Measurements from ENCODE around the gene HOXB9. TPM values are rescaled to one million over a fixed set of nuclear protein-coding genes. Genes with fewer than 3 reads are reported as not detected.

Gene HOXB9
- total RNA-seq, 4 donors from 2014 or later = 0.43 to 1.0 TPM; not detected in 2

DNA sequence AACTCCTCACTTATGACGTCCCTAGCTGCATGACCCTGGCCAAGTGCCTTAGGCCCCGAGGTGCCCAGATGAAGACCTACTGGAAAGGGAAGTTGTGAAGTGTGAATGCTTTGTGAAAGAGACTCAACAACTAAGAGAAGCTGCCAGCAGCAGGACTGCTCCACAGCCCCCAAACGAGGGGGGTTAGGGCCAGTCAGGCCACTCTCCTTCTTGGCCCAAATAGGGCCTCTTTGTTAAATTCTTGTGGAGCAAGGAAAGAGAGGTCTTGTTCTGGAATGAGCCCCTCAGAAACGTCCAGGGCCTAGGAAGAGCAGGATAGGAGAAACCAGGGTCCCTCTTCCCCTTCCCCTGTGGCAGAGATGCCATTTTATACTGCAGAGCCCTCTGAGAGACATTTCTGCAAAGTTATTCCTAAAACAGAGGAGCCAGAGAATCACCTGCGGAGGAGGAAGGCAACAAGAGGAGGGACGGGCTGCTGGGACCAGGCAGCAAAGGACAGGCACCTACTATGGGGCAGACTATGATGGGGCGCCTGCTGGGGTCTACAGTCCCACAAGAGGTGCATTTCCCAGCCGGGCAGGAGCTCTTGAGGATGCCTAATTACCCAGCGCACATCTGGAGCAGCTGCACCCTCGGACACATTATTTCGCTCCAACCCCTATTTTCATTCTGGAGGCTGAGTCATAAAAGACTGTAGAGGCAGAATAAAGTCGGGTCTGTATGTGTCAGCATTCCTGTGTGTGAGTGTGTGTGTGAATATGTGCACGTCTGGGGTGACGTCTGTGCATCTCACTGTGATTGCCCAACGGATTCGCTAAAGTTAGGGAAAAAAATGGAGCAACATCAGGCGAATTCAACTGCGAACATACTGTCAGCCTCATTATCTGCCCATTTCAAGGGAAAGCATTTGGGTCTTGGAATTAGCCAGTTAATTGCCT is 11.4 kb upstream of the HOXB9 start:
- Histone ChIP-seq H3K4me3 (no peak overlapping the region), H3K4me1 (no peaks in the 10 kb centered on the region), H3K27me3 (peaks cover 18 to 70% of the 10 kb centered on the region in 2 donors), H3K36me3 (no peaks in the 10 kb centered on the region), H3K9me3 (no peaks in the 10 kb centered on the region), H3K27ac (no peak overlapping the region)
- no peak for DNase-seq
- TF ChIP-seq POLR2A (IDR thresholded peaks at IDR 0.05) = no peak
- intact Hi-C loops (cut with DNase I; ENCODE audit: low total_unique reads) = no loop called here

DNA sequence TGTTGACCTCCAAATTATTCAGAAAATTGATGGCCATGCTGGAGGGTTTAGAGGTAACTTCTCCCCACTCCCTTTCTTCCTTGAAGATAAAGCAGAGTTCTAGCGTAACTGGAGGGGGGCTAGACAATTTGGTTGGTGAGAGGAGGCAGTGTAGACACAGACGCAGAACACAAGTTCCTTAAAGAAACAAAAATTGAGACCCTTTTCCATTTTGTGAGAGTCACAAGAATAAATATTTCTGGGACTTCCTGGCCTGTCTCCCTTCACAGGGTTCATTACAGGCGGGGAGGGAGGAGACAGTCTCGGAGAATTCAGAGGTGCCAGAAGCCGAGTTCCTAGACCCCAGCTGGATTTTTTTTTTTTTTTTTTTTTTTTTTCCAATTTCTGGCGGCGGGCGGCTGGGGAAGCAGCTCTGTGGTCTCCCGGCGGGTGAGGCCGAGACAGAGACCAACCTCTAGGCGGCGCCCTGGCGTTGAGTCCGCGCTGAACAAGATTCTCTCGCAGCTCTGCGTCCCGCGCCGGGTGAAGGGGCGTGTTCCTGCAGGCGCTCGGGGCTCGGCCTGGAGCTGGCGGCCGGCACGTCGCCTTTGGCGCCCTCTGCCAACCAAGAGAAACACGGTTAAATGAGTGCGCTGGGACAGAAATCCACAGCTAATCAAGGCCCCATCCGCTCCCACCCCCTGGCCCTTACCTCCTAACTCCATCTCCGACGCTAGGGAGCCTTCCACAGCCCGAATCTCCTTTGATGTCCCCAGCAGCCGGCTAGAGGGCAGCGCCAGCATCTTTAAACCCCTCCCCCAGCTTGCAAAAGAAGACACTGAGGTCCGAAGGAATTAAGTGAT is 10.2 kb upstream of the HOXB9 start:
- no peak overlapping the region for H3K27ac ChIP-seq
- no peaks in the 10 kb centered on the region for H3K4me1 ChIP-seq
- H3K9me3 ChIP-seq = no peaks in the 10 kb centered on the region
- no peaks in the 10 kb centered on the region for H3K36me3 ChIP-seq
- H3K4me3 ChIP-seq = no peak overlapping the region
- peak; percentile 44 to 46 for DNase-seq
- intact Hi-C loops (cut with DNase I; ENCODE audit: low total_unique reads) = no loop called here
- peaks cover 14 to 62% of the 10 kb centered on the region in 2 donors for H3K27me3 ChIP-seq
- TF ChIP-seq, protein P1, sequence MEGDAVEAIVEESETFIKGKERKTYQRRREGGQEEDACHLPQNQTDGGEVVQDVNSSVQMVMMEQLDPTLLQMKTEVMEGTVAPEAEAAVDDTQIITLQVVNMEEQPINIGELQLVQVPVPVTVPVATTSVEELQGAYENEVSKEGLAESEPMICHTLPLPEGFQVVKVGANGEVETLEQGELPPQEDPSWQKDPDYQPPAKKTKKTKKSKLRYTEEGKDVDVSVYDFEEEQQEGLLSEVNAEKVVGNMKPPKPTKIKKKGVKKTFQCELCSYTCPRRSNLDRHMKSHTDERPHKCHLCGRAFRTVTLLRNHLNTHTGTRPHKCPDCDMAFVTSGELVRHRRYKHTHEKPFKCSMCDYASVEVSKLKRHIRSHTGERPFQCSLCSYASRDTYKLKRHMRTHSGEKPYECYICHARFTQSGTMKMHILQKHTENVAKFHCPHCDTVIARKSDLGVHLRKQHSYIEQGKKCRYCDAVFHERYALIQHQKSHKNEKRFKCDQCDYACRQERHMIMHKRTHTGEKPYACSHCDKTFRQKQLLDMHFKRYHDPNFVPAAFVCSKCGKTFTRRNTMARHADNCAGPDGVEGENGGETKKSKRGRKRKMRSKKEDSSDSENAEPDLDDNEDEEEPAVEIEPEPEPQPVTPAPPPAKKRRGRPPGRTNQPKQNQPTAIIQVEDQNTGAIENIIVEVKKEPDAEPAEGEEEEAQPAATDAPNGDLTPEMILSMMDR (IDR thresholded peaks at IDR 0.05) = peak in 2 of 4 experiments; percentile 31 to 41
- TF ChIP-seq POLR2A (IDR thresholded peaks at IDR 0.05) = no peak

DNA sequence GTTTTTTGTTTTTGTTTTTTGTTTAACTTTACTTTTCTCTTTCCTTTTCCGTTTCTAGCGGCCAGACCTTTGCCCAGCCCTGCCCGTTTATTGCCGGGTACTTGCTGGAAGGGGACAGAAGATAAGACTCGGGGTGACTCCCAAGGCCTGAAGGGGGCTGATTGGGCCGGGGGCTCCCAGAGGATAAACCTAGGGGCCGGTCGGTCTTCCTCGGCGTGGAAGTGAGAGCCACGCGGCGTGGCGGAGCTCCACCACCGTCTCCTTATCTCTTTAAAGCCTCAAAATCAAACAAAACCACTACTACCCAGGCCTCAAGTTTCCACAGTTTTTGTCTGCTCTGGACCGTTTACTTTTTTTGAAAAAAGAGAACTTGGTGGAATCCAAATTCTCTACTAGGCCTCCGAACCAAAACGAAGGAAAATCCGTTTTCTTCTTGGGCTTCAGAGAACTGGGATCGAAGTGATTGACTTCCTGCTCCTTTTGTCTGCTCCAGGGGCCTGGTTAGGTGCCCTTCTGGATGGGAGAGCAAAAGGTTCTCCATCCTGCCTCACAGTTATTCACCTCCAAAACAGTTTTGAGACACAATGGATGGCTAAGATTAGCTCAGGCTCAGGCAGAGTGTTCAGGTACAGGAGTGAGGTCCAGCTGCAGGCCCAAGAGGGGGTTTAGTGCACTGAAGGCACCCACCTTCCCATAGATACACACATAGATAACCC is 8.5 kb upstream of the HOXB9 start:
- peaks cover 14 to 70% of the 10 kb centered on the region in 2 donors for H3K27me3 ChIP-seq
- DNase-seq = no peak
- H3K4me1 ChIP-seq = no peaks in the 10 kb centered on the region
- no peak overlapping the region for H3K4me3 ChIP-seq
- H3K9me3 ChIP-seq = no peaks in the 10 kb centered on the region
- TF ChIP-seq POLR2A (IDR thresholded peaks at IDR 0.05) = no peak
- TF ChIP-seq, protein P1 (IDR thresholded peaks at IDR 0.05) = no peak
- no peaks in the 10 kb centered on the region for H3K36me3 ChIP-seq
- no peak overlapping the region for H3K27ac ChIP-seq
- intact Hi-C loops (cut with DNase I; ENCODE audit: low total_unique reads) = no loop called here

DNA sequence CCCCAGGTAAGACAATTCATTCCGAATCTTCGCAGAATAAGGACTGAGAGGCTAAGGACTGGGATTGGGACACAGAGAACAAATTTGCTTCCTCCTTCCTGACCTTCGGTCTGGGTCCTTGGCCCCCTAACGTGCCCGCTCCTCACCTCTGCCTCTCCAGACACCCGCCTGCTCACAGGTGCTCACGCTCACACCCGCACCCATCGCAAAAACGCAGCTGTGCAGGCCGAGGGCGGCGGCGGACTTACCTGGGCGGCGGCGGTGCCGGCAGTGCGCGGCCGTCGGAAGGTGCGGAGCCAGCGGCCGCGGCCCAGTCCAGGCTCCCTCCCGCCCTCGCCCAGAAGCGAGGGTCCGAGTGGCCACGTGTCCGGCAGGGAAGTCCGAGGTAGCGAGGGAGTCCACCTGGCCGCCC is 7.1 kb upstream of the HOXB9 start:
- DNase-seq = no peak
- no peaks in the 10 kb centered on the region for H3K36me3 ChIP-seq
- no peaks in the 10 kb centered on the region for H3K9me3 ChIP-seq

More for the DNA sequence above, 7.1 kb upstream of the HOXB9 start:
- Histone ChIP-seq H3K27ac (no peak overlapping the region), H3K27me3 (peaks cover 14 to 76% of the 10 kb centered on the region in 2 donors), H3K4me1 (no peaks in the 10 kb centered on the region), H3K4me3 (no peak overlapping the region)
- TF ChIP-seq POLR2A (IDR thresholded peaks at IDR 0.05) = no peak
- TF ChIP-seq, protein P1 (IDR thresholded peaks at IDR 0.05) = no peak
- intact Hi-C loops (cut with DNase I; ENCODE audit: low total_unique reads) = no loop called here
